GM12873 (cell line): ENCODE results near the gene COX10.
A peak's percentile ranks its signal among the peaks of the same experiment; 100 is the strongest.

Source experiments
- CTCF ChIP-seq: IDR thresholded peaks from 2 replicates; pipeline ENCODE4 v1.5.1; 2012; ENCODE audit warnings: low read depth, mild to moderate bottlenecking, moderate library complexity, low read length, control low read depth; ENCODE audit not compliant: insufficient read depth; ENCODE audit errors: missing control alignments

Gene COX10

GRCh38 chr17:14196377-14196997 is 127.2 kb downstream of the COX10 start:
- peak; percentile 62 for TF ChIP-seq CTCF

- TF ChIP-seq CTCF, result no peak
Observed at GRCh38 chr17:14197057-14197456, 127.8 kb downstream of the COX10 start.

GRCh38 chr17:14197586-14197985 is 128.3 kb downstream of the COX10 start:
- TF ChIP-seq CTCF, result no peak

GRCh38 chr17:14198013-14198412 is 128.7 kb downstream of the COX10 start:
- TF ChIP-seq CTCF, result no peak

GRCh38 chr17:14198575-14198974 is 129.3 kb downstream of the COX10 start:
- TF ChIP-seq CTCF, result no peak

- no peak for TF ChIP-seq CTCF
Observed at GRCh38 chr17:14199601-14200000, 130.3 kb downstream of the COX10 start.

GRCh38 chr17:14200354-14200753 is 131.1 kb downstream of the COX10 start:
- TF ChIP-seq CTCF, result no peak
